SK-N-SH (cell line): ENCODE results near the gene DHDDS. TPM values are rescaled to one million over a fixed set of nuclear protein-coding genes. Genes with fewer than 3 reads are reported as not detected.

Source experiments
- CTCF ChIA-PET: fragments of 300-600, 350-600 bp; formaldehyde crosslinking; extraction: SDS; loops from one replicate; lab custom pipeline; 2021; lab: Yijun Ruan, JAX
- POLR2A ChIA-PET: fragments of 350-600 bp; sonication (Branson Sonifier 250); formaldehyde crosslinking; extraction: SDS; loops from one replicate; lab custom pipeline; 2020; ENCODE audit warnings: antibody characterized with exemption, inconsistent platforms; lab: Yijun Ruan, JAX
- DNase-seq: peaks from one replicate; pipeline ENCODE4 v3.0.0; 2012
- H2AFZ ChIP-seq: fragments of 200-600 bp; sonication (generic); 2 replicates; pipeline ENCODE4 v1.8.1; 2016; ENCODE audit warnings: antibody characterized with exemption, mild to moderate bottlenecking, low read depth
- H3F3A ChIP-seq: fragments of 200-600 bp; sonication (generic); replicated peaks from 2 replicates; pipeline ENCODE3; 2016; ENCODE audit warnings: antibody characterized with exemption, mild to moderate bottlenecking; ENCODE audit not compliant: insufficient read depth
- H3K27ac ChIP-seq, 2 experiments: fragments of 200-500 bp in 1 of 2; fragments of 200-600 bp in 1 of 2; sonication (Bioruptor generic) in 1 of 2; sonication (generic), shearing (Covaris generic) in 1 of 2; 2 replicates each; pipeline versions ENCODE4 v1.5.1 to v1.6.1; 2014 to 2016; ENCODE audit warnings: low read depth in 2 of 2, inconsistent platforms in 1 of 2, low read length in 1 of 2, mild to moderate bottlenecking in 1 of 2, mixed read lengths in 1 of 2
- H3K27me3 ChIP-seq: fragments of 200-600 bp; sonication (generic), shearing (Covaris generic); 2 replicates; pipeline ENCODE4 v1.6.1; 2016; ENCODE audit warnings: mixed run types; ENCODE audit not compliant: insufficient read depth
- H3K36me3 ChIP-seq, 2 experiments: fragments of 200-500 bp in 1 of 2; fragments of 200-600 bp in 1 of 2; sonication (Bioruptor generic) in 1 of 2; sonication (generic) in 1 of 2; replicated peaks in 1 of 2; 2 replicates each; pipeline versions ENCODE3 to v1.5.1; 2014 to 2016; ENCODE audit warnings: low read length in 1 of 2, mild to moderate bottlenecking in 1 of 2; ENCODE audit not compliant: insufficient read depth in 2 of 2, control insufficient read depth in 1 of 2
- H3K4me1 ChIP-seq, 2 experiments: fragments of 200-500 bp in 1 of 2; fragments of 200-600 bp in 1 of 2; sonication (Bioruptor generic) in 1 of 2; sonication (generic), shearing (Covaris generic) in 1 of 2; 2 replicates each; pipeline versions ENCODE4 v1.5.1 to v1.6.1; 2014 to 2016; ENCODE audit warnings: low read depth in 1 of 2, low read length in 1 of 2, mixed run types in 1 of 2; ENCODE audit not compliant: insufficient read depth in 2 of 2, control insufficient read depth in 1 of 2
- H3K4me2 ChIP-seq: fragments of 200-600 bp; sonication (generic), shearing (Covaris generic); 2 replicates; pipeline ENCODE4 v1.6.1; 2017; ENCODE audit warnings: mixed run types
- H3K4me3 ChIP-seq, 2 experiments: fragments of 200-500 bp in 1 of 2; fragments of 200-600 bp in 1 of 2; sonication (Bioruptor generic) in 1 of 2; sonication (generic), shearing (Covaris generic) in 1 of 2; 2 replicates each; pipeline versions ENCODE4 v1.5.1 to v1.8.1; 2014 to 2016; ENCODE audit warnings: low read depth in 2 of 2, inconsistent platforms in 1 of 2, low read length in 1 of 2, mild to moderate bottlenecking in 1 of 2, mixed read lengths in 1 of 2, moderate library complexity in 1 of 2
- H3K79me2 ChIP-seq: fragments of 200-600 bp; sonication (generic); 2 replicates; pipeline ENCODE4 v1.8.1; 2017; ENCODE audit warnings: mild to moderate bottlenecking; ENCODE audit not compliant: insufficient read depth
- H3K9ac ChIP-seq: fragments of 200-600 bp; sonication (generic); 2 replicates; pipeline ENCODE4 v1.6.1; 2017; ENCODE audit warnings: mixed run types
- H3K9me2 ChIP-seq: fragments of 200-600 bp; sonication (generic); 2 replicates; pipeline ENCODE4 v1.6.1; 2017; ENCODE audit warnings: mixed run types
- H3K9me3 ChIP-seq: fragments of 200-600 bp; sonication (generic); 2 replicates; pipeline ENCODE4 v1.6.1; 2017; ENCODE audit warnings: mixed run types, mild to moderate bottlenecking, moderate library complexity
- H4K20me1 ChIP-seq: fragments of 200-600 bp; sonication (generic); 2 replicates; pipeline ENCODE4 v1.6.1; 2017; ENCODE audit warnings: mild to moderate bottlenecking, mixed run types; ENCODE audit not compliant: insufficient read depth
- EP300 ChIP-seq, 2 experiments: IDR thresholded peaks; 2 replicates each; pipeline versions ENCODE4 v1.4.0 to v1.6.1; 2012; ENCODE audit warnings: borderline replicate concordance in 1 of 2, low read depth in 1 of 2, low read length in 1 of 2
- EZH2phosphoT487 ChIP-seq: fragments of 200-600 bp; sonication (generic); IDR thresholded peaks from 2 replicates; pipeline ENCODE4 v1.6.1; 2017; ENCODE audit warnings: low read depth, mixed run types, mild to moderate bottlenecking, antibody characterized with exemption, moderate library complexity, borderline replicate concordance
- FOSL2 ChIP-seq: IDR thresholded peaks from 2 replicates; pipeline ENCODE4 v1.4.0; 2012; ENCODE audit warnings: low read depth, mild to moderate bottlenecking, moderate library complexity, borderline replicate concordance
- FOXJ3 ChIP-seq: sonication (generic); formaldehyde crosslinking; IDR thresholded peaks from 2 replicates; pipeline ENCODE4 v1.5.1; 2020; ENCODE audit warnings: mild to moderate bottlenecking, missing genetic modification reagents
- GATA2 ChIP-seq: sonication (generic); formaldehyde crosslinking; IDR thresholded peaks from 2 replicates; pipeline ENCODE4 v1.5.0; 2020; ENCODE audit warnings: mild to moderate bottlenecking, missing genetic modification reagents
- MAX ChIP-seq: IDR thresholded peaks from 2 replicates; pipeline ENCODE4 v1.4.0; 2012; ENCODE audit warnings: low read depth
- MEF2A ChIP-seq: IDR thresholded peaks from 2 replicates; pipeline ENCODE4 v1.4.0; 2012; ENCODE audit warnings: low read depth, borderline replicate concordance
- NFIC ChIP-seq: IDR thresholded peaks from 2 replicates; pipeline ENCODE4 v1.4.0; 2012; ENCODE audit warnings: borderline replicate concordance
- PBX3 ChIP-seq: IDR thresholded peaks from 2 replicates; pipeline ENCODE4; 2012
- POLR2AphosphoS5 ChIP-seq: IDR thresholded peaks from 2 replicates; pipeline ENCODE4 v1.6.1; 2012; ENCODE audit warnings: low read depth, low read length
- RAD21 ChIP-seq: IDR thresholded peaks from 2 replicates; pipeline ENCODE4 v1.6.1; 2012; ENCODE audit warnings: mild to moderate bottlenecking, low read length
- RCOR1 ChIP-seq: fragments of 150-350 bp; IDR thresholded peaks from 2 replicates; pipeline ENCODE4 v1.6.1; 2017; ENCODE audit warnings: antibody characterized with exemption, low read length
- REST ChIP-seq: IDR thresholded peaks from 2 replicates; pipeline ENCODE4 v1.6.1; 2012; ENCODE audit warnings: mild to moderate bottlenecking, low read depth, low read length, moderate library complexity
- RXRA ChIP-seq: IDR thresholded peaks from 2 replicates; pipeline ENCODE4 v1.4.0; 2012; ENCODE audit warnings: low read depth, mild to moderate bottlenecking, borderline replicate concordance
- SIN3A ChIP-seq: IDR thresholded peaks from 2 replicates; pipeline ENCODE4 v1.6.1; 2012; ENCODE audit warnings: low read depth, mild to moderate bottlenecking, low read length, moderate library complexity, borderline replicate concordance
- SMC3 ChIP-seq: IDR thresholded peaks from 2 replicates; pipeline ENCODE4 v1.6.1; 2012; ENCODE audit warnings: low read depth, low read length, improper control_type of control experiment
- TEAD4 ChIP-seq: IDR thresholded peaks from 2 replicates; pipeline ENCODE4 v1.4.0; 2012; ENCODE audit warnings: mild to moderate bottlenecking, borderline replicate concordance; ENCODE audit not compliant: insufficient read depth
- YY1 ChIP-seq: IDR thresholded peaks from 2 replicates; pipeline ENCODE4 v1.4.0; 2012; ENCODE audit warnings: low read depth, mild to moderate bottlenecking
- WGBS: methylation state at CpG from one replicate; pipeline ENCODE4 v1.1.6; 2017; ENCODE audit warnings: low lambda C conversion rate; 5-methylcytosine and 5-hydroxymethylcytosine counted together
- polyA plus RNA-seq, 3 experiments: library from polyadenylated mRNA; depleted of rRNA; stranded (reverse); fragments of >200 nt; gene quantifications; 2 replicates each; pipeline ENCODE4 v1.2.3, GENCODE V29; 2012
- TF ChIP-seq, protein P1 (sequence below): fragments of 150-350 bp; IDR thresholded peaks from 2 replicates; pipeline ENCODE4 v1.6.1; 2016; ENCODE audit warnings: mild to moderate bottlenecking, low read depth, low read length
- TF ChIP-seq, protein P2 (sequence below): fragments of 200-600 bp; sonication (generic); IDR thresholded peaks from 2 replicates; pipeline ENCODE4 v1.6.1; 2017; ENCODE audit warnings: antibody characterized with exemption, mild to moderate bottlenecking, moderate library complexity

The DHDDS gene
- polyA plus RNA-seq, 1 of the 3 experiments (the other 2 are of a cell fraction), result 25.0 TPM

DNA sequence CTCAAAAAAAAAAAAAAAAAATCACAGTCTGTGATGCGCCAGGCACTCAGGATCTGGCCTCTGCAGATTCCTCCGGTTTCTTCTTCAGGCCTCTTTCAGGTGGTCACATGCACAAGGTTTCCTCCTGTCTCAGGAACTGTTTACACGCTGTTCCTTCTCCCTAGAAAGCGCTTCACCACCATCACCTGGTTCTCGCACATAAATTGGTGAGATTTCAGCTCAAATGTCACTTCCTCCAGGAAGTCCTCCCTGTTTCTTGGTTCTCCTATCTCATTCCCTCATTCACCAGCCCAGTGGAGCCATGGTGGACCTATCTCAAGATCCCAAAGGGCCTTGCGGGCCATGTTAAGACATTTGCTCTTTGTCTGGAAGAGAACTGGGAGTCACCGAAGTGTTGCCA, 66.8 kb downstream of the DHDDS start:
- Histone ChIP-seq H3K36me3 (no peaks in the 10 kb centered on the region), H3K79me2 (no peaks in the 10 kb centered on the region), H3F3A (no peaks in the 10 kb centered on the region), H3K4me2 (no peak overlapping the region), H3K9ac (no peak overlapping the region), H3K4me1 (no peaks in the 10 kb centered on the region; a peak in 2 of 4 replicates), H3K9me2 (no peaks in the 10 kb centered on the region), H3K27ac (no peak overlapping the region), H4K20me1 (no peaks in the 10 kb centered on the region), H3K4me3 (no peak overlapping the region), H3K27me3 (no peaks in the 10 kb centered on the region)
- DNase-seq, result no peak
- TF ChIP-seq RXRA, result no peak
- no peak for TF ChIP-seq EP300 (IDR thresholded peaks at IDR 0.05; ENCODE audit: borderline replicate concordance in 1 of 2, low read depth in 1 of 2, low read length in 1 of 2)
- TF ChIP-seq SIN3A, result no peak
- TF ChIP-seq PBX3, result no peak
- no peak for TF ChIP-seq FOSL2
- no peak for TF ChIP-seq REST
- TF ChIP-seq NFIC, result no peak
- no peak for TF ChIP-seq MAX
- no peak for TF ChIP-seq FOXJ3
- TF ChIP-seq, protein P1, sequence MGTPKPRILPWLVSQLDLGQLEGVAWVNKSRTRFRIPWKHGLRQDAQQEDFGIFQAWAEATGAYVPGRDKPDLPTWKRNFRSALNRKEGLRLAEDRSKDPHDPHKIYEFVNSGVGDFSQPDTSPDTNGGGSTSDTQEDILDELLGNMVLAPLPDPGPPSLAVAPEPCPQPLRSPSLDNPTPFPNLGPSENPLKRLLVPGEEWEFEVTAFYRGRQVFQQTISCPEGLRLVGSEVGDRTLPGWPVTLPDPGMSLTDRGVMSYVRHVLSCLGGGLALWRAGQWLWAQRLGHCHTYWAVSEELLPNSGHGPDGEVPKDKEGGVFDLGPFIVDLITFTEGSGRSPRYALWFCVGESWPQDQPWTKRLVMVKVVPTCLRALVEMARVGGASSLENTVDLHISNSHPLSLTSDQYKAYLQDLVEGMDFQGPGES, result no peak
- no peak for TF ChIP-seq YY1
- TF ChIP-seq SMC3, result no peak
- TF ChIP-seq RCOR1, result no peak
- TF ChIP-seq GATA2 (CRISPR knock-in tag), result no peak
- no peak for TF ChIP-seq MEF2A
- TF ChIP-seq RAD21, result no peak
- no peak for TF ChIP-seq TEAD4
- no peak for TF ChIP-seq EZH2phosphoT487
- no peak for TF ChIP-seq POLR2AphosphoS5
- TF ChIP-seq, protein P2, sequence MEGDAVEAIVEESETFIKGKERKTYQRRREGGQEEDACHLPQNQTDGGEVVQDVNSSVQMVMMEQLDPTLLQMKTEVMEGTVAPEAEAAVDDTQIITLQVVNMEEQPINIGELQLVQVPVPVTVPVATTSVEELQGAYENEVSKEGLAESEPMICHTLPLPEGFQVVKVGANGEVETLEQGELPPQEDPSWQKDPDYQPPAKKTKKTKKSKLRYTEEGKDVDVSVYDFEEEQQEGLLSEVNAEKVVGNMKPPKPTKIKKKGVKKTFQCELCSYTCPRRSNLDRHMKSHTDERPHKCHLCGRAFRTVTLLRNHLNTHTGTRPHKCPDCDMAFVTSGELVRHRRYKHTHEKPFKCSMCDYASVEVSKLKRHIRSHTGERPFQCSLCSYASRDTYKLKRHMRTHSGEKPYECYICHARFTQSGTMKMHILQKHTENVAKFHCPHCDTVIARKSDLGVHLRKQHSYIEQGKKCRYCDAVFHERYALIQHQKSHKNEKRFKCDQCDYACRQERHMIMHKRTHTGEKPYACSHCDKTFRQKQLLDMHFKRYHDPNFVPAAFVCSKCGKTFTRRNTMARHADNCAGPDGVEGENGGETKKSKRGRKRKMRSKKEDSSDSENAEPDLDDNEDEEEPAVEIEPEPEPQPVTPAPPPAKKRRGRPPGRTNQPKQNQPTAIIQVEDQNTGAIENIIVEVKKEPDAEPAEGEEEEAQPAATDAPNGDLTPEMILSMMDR, result no peak
- TF ChIP-seq, all 33 proteins: peak for 0
- Histone ChIP-seq H3K9me3 (no peaks in the 10 kb centered on the region), H2AFZ (no peak overlapping the region)
- ChIA-PET POLR2A (no interaction called here), CTCF (interaction anchor here (2.2 to 4.7 kb wide), 5 partner anchors 9 to 300 kb away, joined by 11 to 41 read pairs (median 15); partner anchors contain the start of gene RPS6KA1)
- WGBS, result 97% methylated on average over 7 of the region's 7 CpGs
